Measurements from ENCODE around the gene PMS1.

DNA sequence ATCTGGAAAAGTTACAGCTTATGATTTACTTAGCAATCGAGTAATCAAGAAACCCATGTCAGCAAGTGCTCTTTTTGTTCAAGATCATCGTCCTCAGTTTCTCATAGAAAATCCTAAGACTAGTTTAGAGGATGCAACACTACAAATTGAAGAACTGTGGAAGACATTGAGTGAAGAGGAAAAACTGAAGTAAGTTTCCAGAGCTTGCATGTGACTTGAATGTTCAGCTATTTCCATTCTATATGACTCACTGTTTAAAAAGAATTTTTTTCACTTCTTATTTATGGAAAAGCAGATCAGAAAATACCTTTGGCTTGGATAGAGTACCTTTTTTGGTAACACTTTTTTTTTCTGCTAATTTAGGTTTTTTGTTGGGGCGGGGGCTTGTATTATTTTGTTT, 70.7 kb downstream of the PMS1 start:
- TF ChIP-seq, protein P1, sequence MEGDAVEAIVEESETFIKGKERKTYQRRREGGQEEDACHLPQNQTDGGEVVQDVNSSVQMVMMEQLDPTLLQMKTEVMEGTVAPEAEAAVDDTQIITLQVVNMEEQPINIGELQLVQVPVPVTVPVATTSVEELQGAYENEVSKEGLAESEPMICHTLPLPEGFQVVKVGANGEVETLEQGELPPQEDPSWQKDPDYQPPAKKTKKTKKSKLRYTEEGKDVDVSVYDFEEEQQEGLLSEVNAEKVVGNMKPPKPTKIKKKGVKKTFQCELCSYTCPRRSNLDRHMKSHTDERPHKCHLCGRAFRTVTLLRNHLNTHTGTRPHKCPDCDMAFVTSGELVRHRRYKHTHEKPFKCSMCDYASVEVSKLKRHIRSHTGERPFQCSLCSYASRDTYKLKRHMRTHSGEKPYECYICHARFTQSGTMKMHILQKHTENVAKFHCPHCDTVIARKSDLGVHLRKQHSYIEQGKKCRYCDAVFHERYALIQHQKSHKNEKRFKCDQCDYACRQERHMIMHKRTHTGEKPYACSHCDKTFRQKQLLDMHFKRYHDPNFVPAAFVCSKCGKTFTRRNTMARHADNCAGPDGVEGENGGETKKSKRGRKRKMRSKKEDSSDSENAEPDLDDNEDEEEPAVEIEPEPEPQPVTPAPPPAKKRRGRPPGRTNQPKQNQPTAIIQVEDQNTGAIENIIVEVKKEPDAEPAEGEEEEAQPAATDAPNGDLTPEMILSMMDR (IDR thresholded peaks at IDR 0.05; ENCODE audit: low read depth, low read length): no peak
- no peak for TF ChIP-seq EZH2phosphoT487 (IDR thresholded peaks at IDR 0.05; ENCODE audit: low read depth)

Measured in OCI-LY3 (cell line).